Activated CD4-positive, alpha-beta T cell treated with anti-CD3 and anti-CD28 coated beads, Interleukin-2, amount 50 U/mL, for 4 hours (primary cell): ENCODE measurements around the gene CEP170.
"Not testable (repeated sequence)": the region's sequence is repeated elsewhere in the genome, so short reads cannot be mapped to it uniquely, and the experiment has no call there.

Experiments
- DNase-seq, 2 experiments: peaks; one replicate each; pipeline ENCODE4 v3.0.0-alpha.2; 2020

Gene CEP170

DNA sequence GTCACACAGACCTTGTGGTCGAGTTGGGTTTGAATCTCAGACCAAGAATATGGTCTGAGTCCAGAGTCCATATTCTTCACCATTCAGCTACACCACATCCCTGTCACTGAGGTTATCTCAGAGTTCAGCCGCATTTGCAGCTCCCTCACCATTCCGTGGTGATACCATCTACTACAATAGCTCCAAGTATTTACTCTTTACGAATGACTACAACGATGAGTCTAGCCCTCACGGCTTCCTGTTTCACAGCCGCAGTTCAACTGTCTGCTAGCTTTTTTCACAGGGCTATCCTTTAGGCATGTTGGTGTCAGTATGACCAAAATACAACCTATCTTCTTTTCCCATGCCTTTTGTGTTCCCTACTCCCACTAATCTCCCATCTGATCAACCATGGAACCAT, 104.2 kb downstream of the CEP170 start:
- not testable (repeated sequence) for DNase-seq

DNA sequence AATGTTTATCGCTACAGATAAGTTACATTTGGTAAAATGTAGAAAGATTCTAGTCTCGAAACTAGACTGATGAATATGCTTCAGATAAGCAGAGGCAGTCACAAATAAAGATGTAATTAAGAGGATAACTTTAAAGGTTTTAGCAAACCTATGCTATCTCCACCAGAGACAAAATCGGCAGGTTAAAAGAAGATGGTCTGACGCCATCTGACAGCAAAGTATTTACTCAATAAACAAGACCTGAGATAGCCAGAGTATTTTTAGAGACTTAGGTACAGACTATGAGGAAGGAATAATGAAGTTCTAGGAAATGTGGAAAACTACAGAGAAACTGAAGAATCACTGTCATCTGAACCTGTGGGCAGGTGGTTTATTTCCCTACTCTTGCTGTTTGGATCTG, 106.0 kb downstream of the CEP170 start:
- not testable (repeated sequence) for DNase-seq

GRCh38 chr1:243147351-243147750, 107.7 kb downstream of the CEP170 start:
- DNase-seq, result not testable (repeated sequence)

- DNase-seq, result not testable (repeated sequence)
Measured at GRCh38 chr1:243140498-243140897, 114.6 kb downstream of the CEP170 start.

DNA sequence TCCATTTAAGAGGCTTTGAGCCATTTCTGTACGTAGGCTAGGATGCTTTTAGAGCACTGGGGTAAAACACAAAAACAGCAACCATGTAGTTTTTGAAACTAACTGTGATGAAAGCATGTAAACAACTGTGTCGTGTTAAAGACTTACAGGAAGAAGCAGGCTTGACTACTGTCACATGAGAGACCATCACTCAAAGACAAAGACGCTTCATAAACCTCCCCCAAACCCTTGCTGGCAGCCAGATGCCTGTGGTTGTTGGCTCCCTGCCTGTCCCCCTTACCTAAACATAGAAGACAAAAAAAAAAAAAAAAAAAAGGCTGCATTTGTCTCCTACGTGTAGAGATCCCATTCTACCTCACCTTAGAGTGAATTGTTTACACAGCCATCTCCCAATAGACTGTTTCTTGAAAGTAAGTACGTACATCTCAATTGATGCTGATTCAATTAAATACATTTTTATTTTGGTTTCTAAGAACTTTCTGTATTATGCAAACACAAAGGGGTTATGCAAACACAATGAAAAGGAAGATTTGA, 132.1 kb downstream of the CEP170 start:
- DNase-seq, result not testable (repeated sequence)

DNA sequence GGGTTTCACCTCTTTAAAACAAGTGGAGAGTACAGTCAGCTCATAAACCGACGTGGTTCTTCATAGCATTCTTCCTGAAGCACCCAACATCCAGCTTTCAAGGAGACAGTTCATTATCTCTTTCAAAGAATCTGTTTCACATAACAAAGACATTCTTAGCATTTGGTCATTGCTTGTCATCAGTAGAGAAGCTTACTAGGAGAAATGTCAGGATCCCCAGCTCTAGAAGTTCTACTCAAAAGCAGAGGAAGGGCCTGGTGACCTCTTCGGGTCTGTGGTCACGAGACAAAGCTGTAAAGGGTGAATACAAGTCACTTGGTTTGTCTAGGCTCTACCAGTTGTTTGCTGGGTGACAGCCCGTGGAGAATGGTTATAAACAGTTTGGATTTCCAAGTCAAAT, 133.1 kb downstream of the CEP170 start:
- not testable (repeated sequence) for DNase-seq

GRCh38 chr1:243118601-243119322, 136.3 kb downstream of the CEP170 start:
- DNase-seq, result not testable (repeated sequence)

- DNase-seq, result not testable (repeated sequence)
Measured at GRCh38 chr1:243116187-243116586, 138.9 kb downstream of the CEP170 start.

- not testable (repeated sequence) for DNase-seq
Measured at GRCh38 chr1:243114769-243115168, 140.3 kb downstream of the CEP170 start.

- not testable (repeated sequence) for DNase-seq
Measured at GRCh38 chr1:243114059-243114713, 140.9 kb downstream of the CEP170 start.

- DNase-seq, result not testable (repeated sequence)
Measured at GRCh38 chr1:243107171-243107570, 147.9 kb downstream of the CEP170 start.

DNA sequence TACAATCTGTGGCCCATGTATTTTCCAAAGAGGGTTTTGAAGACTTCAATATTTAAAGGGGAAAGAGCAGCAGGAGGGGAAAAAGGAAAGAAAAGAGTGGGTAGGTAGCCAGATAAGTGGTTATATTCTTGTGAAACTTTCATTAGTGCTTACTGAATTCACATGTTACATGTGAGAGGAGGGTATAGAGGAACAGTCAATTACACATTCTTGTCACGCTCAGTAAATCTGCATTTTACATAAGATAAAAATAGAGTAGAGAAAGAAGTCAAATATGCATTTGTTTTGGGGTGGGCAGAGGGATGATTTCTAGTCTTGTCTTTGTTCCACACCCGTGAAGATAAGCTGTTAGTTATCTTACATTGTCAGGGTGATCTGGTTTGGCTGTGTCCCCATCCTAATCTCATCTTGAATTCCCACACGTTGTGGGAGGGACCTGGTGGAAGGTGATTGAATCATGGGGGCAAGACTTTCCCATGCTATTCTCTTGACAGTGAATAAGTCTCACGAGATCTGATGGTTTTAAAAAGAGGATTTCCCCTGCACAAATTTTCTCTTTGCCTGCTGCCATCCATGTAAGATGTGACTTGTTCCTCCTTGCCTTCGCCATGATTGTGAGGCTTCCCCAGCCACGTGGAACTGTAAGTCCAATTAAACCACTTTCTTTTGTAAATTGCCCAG, 149.3 kb downstream of the CEP170 start:
- not testable (repeated sequence) for DNase-seq

DNA sequence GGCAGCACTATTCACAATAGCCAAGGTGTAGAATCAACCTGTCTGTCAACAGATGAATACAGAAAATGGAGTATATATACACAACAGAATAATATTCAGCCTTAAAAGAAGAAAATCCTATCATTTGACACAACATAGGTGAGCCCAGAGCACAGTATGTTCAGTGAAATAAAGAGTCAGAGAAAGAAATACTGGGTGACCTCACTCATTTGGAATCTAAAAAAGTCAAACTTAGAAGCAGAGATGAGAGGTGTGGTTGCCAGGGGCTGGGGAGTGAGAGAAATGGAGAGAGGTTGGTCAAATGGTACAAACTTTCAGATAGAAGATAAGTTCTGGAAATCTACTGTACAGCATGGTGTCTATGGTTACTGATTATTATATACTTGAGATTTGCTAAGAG, 150.0 kb downstream of the CEP170 start:
- DNase-seq, result not testable (repeated sequence)

DNA sequence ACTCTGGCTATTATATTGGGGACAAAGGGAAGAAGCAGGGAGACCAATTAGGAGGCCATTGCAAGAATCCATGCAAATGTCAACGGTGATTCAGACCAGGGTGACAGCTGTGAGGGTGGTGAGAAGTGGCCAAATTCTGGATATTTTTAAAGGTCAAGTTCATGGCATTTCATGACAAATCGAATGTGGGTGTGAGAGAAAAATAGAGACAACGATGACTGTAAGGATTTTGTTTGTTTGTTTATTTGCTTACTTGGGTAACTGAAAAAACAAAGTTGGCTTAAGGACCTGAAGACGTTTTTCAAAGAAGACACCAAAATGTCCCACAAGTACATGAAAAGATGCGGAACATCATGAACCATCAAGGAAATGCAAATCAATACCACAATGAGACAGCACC, 150.6 kb downstream of the CEP170 start:
- not testable (repeated sequence) for DNase-seq

GRCh38 chr1:243101551-243102050, 153.5 kb downstream of the CEP170 start:
- DNase-seq, result peak; percentile 26 to 29

- not testable (repeated sequence) for DNase-seq
Measured at GRCh38 chr1:243087368-243087767, 167.7 kb downstream of the CEP170 start.
